Spleen (tissue), 7 donors: ENCODE results near the gene DGKB.

Source experiments
- CTCF ChIP-seq, 11 experiments: fragments of 200-600 bp in 7 of 11; fragments of 450-650 bp in 4 of 11; sonication (generic) in 4 of 11; IDR thresholded peaks in 8 of 11; conservative IDR thresholded peaks in 3 of 11; 1 replicate in 7 of 11; 2 replicates in 4 of 11; pipeline versions ENCODE4 v1.4.0 to v1.8.0; 2016 to 2021; ENCODE audit warnings: antibody characterized with exemption in 11 of 11, inconsistent platforms in 4 of 11, mild to moderate bottlenecking in 1 of 11
- POLR2A ChIP-seq, 3 donors: fragments of 450-650 bp; IDR thresholded peaks; one replicate each; pipeline ENCODE4 v1.5.1; 2017; ENCODE audit warnings: antibody characterized with exemption in 3 of 3, mild to moderate bottlenecking in 1 of 3
- POLR2AphosphoS5 ChIP-seq, 3 donors: sonication (generic); formaldehyde crosslinking; IDR thresholded peaks; one replicate each; pipeline ENCODE4 v1.5.1; 2017; ENCODE audit warnings: antibody characterized with exemption in 3 of 3
- donor health status: DM: no; HTN: no; CAD: no; lungs with moderate emphysema.
- donor health status: DM: no; HTN: no; CAD: no.
- donor health status: DM: no; HTN: no; CAD: no.

GRCh38 chr7:14691034-14691433 lies 211.5 kb downstream of the DGKB start:
- TF ChIP-seq CTCF (IDR thresholded peaks at IDR 0.05 in 8 of 11, conservative IDR thresholded peaks at IDR 0.05 in 3 of 11) (no peak), POLR2A (IDR thresholded peaks at IDR 0.05) (no peak), POLR2AphosphoS5 (IDR thresholded peaks at IDR 0.05) (no peak)
